ENCODE results near the gene VENTX.

VENTX gene

GRCh38 chr10:133202778-133203651 lies 34.6 kb upstream of the VENTX start:
- no peak for DNase-seq

GRCh38 chr10:133203652-133204195 lies 33.9 kb upstream of the VENTX start:
- no peak for DNase-seq

GRCh38 chr10:133204226-133205015 lies 33.2 kb upstream of the VENTX start:
- no peak for DNase-seq

- DNase-seq, result no peak
Measured at GRCh38 chr10:133205146-133205545, 32.5 kb upstream of the VENTX start.

DNA sequence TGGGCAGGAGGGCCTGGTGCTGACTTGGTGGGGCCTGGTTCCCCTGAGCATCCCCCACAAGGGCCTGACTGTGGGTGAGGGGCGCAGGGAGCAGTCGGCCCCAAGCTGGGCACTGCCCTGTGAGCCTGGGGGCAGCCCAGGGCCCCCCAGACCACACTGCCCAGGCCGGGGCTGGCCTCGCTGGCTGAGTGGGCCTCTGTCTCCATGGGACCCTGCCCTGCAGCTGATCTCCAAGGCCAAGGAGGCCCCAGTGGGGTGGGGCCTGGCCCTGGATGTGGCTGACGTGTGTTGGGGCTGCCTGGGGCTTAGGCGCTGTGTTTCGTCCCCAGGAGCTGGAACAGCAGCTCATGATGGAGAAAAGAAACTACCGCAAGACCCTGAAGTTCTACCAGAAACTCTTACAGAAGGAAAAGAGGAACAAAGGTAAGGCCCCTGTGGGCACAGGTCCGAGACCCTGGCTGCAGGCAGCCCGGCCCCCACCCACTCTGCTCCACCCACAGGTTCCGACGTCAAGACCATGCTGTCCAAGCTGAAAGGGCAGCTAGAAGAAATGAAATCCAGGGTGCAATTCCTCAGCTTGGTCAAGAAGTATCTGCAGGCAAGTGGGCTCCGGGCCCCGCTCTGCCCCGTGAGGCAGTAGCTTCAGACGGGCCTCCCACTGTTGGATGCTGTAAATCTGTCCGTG lies 31.2 kb upstream of the VENTX start:
- DNase-seq, result no peak

- no peak for DNase-seq
Measured at GRCh38 chr10:133207041-133207600, 30.5 kb upstream of the VENTX start.

DNA sequence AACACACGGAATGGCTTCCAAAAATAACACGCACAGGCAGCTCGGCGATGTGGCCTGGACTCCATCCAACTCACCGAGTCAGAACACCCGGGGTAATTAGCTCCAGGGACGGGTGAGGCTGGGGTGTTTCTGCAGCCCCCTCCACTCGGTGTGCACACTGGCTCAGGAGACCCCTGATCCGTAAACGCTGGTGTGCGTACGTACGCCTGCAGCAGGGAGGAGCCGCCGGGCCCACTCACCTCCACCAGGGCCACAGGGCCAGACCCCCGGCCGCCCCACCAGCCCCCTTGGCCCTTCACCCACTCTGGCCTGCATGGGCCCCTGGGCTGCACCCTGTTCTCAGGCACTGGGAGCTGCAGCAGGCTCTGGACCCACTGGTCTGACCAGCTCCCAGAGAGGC lies 30.0 kb upstream of the VENTX start:
- no peak for DNase-seq

DNA sequence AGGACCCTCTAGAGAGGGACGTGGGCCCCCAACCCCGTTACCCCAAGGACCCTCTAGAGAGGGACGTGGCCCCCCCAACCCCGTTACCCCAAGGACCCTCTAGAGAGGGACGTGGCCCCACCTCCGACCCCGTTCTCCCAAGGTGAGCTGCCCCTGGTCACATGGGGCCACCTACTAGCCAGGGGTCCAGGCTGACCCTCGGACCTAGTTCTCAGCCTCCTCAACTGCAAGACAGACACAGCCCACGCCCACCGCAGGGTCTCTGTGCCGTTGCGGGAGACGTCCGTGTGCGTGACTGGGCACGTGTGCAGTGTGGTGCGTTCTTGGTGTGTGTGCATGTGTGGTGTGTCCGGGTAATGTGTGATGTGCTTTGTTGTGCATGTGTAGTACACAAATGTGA lies 29.2 kb upstream of the VENTX start:
- DNase-seq, result no peak

DNA sequence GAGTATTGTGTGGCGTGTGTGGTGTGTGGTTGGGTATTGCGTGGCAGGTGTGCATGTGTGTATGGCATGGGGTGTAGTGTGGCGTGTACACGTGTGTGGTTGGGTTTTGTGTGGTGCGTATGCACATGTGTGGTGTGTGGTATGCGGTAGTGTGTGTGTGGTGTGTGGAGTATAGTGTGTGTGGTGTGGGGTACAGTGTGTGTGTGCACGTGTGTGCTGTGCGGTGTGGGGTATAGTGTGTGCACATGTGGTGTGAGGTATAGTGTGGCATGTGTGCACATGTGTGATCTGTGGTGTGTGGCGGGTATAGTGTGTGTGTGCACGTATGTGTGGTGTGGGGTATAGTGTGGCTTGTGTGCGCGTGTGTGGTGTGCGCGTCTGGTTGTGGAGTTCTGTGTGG lies 28.5 kb upstream of the VENTX start:
- no peak for DNase-seq

GRCh38 chr10:133209641-133210040 lies 28.0 kb upstream of the VENTX start:
- DNase-seq, result no peak

GRCh38 chr10:133210398-133211140 lies 27.1 kb upstream of the VENTX start:
- DNase-seq, result no peak

DNA sequence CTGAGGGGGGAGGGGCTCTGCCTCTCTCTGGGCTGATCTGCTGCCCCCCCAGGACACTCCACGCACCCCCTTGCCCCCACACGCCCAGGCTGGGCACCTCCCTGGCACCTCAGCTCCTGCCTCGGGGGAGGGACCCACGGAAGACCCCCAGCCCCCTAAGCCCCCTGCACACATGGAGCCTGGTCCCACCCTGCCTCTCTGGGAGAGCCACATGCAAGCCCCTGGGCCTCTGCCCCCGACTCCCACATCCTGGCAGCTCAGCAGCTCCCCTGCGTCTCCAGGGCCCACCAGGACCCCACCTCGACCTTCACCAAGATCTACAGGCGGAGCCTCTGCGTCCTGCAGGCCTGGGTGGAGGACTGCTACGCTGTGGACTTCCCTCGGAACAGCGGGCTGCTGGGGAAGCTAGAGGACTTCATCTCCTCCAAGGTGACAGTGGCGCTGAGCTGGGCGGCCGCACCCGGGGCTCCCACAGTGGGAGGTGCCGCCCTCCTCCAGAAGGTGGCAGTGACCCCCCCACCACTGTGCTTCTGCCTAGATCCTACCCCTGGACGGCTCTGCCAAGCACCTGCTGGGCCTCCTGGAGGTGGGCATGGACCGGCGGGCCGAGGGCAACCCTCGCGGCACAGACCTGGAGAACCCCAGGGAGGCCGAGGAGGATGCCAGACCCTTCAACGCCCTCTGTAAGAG lies 26.4 kb upstream of the VENTX start:
- DNase-seq, result no peak

GRCh38 chr10:133211959-133212852 lies 25.4 kb upstream of the VENTX start:
- no peak for DNase-seq

DNA sequence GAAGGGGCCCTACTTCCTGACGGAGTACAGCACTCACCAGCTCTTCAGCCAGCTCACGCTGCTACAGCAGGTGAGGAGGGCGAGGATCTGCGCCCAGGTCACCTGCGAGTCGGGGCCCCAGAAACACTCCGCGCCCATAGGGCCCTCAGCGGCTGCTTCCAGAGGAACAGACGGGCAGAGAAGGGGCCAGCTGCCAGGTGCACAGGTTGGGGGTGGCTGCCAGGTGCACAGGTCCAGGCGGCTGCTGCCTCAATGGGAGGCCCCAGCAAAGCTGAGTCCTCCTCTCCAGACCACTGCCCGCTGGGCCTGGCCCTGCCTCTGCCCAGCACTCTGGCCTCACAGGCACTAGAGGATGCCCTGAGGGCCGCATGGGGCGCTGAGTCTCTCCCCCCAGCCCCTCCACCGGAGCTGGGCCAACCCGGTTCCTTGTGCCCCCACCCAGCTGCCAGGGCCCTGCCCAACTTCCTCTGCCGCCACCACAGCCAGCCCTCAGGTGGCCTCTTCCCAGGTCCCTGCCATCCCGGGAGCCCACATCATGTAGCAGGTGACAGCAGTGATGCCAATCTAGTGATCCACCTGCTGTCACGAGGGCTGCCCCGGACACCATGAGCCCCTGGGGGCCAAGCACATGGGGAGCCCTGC lies 24.7 kb upstream of the VENTX start:
- no peak for DNase-seq

DNA sequence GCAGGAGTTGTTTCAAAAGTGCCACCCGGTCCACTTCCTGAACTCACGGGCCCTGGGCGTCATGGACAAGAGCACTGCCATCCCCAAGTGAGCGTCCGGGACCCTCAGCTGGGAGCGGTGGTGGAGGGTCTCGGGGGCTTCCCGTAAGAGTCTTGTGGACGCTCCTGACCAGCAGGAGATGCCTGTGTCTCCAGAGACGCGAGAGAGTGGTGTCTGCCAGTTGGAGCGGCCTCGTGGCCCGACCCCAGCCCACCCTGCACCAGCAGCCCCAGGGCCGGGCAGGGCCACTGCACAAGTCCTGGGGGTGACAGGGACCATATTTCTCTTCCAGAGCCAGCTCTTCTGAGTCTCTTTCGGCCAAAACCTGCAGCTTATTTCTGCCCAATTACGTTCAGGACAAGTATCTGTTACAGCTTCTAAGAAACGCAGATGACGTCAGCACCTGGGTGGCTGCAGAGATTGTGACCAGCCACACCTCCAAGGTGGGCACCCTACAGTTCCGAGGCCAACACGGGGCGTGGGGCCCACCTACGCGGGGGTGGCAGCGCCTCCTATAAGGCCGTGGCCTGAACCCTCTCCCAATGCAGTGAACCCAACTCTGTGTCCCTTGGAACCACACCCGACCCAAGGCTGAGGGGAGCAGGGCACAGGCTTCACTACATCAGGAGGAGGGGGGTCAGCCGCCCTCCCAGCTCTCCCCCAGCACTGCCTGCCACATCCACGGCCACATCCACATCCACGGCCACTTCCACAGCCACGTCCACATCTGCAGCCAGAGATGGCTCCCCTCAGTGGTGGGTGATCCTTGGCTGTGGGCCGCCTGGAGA lies 23.8 kb upstream of the VENTX start:
- no peak for DNase-seq

- DNase-seq, result no peak
Measured at GRCh38 chr10:133214468-133215410, 22.9 kb upstream of the VENTX start.

DNA sequence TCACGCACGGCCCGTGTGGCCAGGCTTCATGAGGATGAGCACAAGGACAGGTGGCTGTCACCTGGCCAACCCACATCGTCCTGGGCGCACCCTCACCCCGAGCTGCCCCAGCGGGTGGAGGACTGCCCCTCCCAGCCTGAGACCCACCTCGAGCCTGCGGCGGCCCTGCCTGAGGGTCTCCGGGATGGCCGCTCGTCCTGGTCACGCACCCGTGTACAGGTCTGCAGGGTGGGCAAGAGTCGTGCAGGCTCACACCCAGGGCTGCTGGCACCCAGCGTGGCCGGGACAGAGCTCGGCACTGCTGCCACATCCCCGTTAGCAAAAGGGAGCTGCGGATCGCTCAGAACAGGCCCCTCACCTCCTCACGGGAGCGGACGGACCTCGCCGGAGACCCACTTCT lies 22.1 kb upstream of the VENTX start:
- DNase-seq, result no peak

- no peak for DNase-seq
Measured at GRCh38 chr10:133216776-133217175, 20.9 kb upstream of the VENTX start.

Data from DMS79 (cell line).